A549 treated with GW870086 at 1 μM for 4 hours (cell line): Measurements from ENCODE around the gene CNOT6L. TPM values are rescaled to one million over a fixed set of nuclear protein-coding genes. Genes with fewer than 3 reads are reported as not detected.

Experiments
- total RNA-seq: library from RNA; stranded (reverse); fragments of 200-300 nt; extraction: Qiagen RNA extraction; gene quantifications from 5 replicates; pipeline ENCODE4 v1.2.3, GENCODE V29; 2022; ENCODE audit warnings: low read depth

CNOT6L gene
- 6.6 to 10.5 TPM (median 8.9 TPM) in 5 replicates for total RNA-seq

GRCh38 chr4:77818602-77819403 is at the start of gene CNOT6L:
TSS of gene CNOT6L (minus strand) at chr4:77819368. CDS start at chr4:77819308, 60 bp downstream.

DNA sequence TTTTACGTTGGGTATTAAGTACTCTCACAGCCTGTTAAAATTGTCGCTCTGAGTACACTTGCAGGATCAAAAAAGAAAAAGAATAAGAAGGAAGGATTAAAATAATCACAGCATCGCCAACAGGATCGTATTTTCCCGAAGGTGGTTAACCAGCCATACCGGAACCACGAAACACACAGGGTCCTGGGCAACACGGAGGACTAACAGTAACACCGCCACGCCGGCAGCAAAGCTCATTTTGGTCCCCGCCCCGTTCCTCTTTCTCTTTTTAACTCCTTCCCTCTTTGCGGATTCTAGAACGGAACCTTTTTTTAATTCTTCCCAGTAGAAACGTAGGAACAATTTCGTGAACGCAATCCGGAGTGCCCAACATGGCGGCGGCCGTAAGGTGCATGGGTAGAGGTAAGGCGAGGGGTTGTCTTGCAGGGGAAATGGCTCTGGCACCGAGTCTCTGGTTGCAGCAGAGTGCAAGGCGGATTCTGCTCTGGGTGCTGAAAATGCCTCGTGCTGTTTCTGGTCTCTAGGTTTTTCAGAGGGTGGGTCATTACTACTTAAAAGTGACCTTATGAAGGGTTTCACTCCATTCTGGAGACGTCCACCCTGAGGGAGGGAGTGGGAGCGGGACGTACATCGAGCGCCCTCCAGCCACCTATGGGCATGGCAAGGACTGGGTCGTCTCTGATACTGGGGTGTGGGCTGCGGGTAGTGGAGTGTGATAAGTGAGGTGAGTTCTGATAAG is 43.5 kb upstream of the CNOT6L start, which contains the start of gene MRPL1:
TSS of gene MRPL1 (plus strand) at position 353 of the 739 bp plus-strand sequence. CDS start at position 372, 19 bp downstream.

Other genes starting within 250 kb of the CNOT6L start
- not detected in 5 replicates for gene CXCL13, start 213.5 kb downstream of the CNOT6L start, total RNA-seq
- 19.8 to 25.6 TPM (median 23.4 TPM) in 5 replicates for gene MRPL1, start 43.5 kb upstream of the CNOT6L start, total RNA-seq
- 1.7 to 3.3 TPM (median 2.6 TPM) in 5 replicates for gene FRAS1, start 238.0 kb upstream of the CNOT6L start, total RNA-seq